HG03039 (cell line): ENCODE measurements around the gene DDIT3.

ENCODE experiments used
- ATAC-seq: cut with Tn5 transposase; IDR thresholded peaks from one replicate; pipeline ENCODE4 v1.9.1; 2021; ENCODE audit warnings: mild to moderate bottlenecking, moderate library complexity; ENCODE audit not compliant: unreplicated experiment

DDIT3 gene

GRCh38 chr12:57487597-57488401 lies 32.5 kb downstream of the DDIT3 start, which contains the start of gene MARS1:
Gene MARS1 (plus strand): TSS chr12:57488068. CDS start chr12:57488091, 23 bp downstream.
- peak; percentile 95 for ATAC-seq

- ATAC-seq, result no peak
These were observed 33.2 kb downstream of the DDIT3 start for GRCh38 chr12:57487055-57487596.

- ATAC-seq, result no peak
These were observed 34.6 kb downstream of the DDIT3 start for GRCh38 chr12:57485695-57486094.

- no peak for ATAC-seq
These were observed 36.8 kb downstream of the DDIT3 start for GRCh38 chr12:57483466-57483865.

GRCh38 chr12:57481671-57482070 lies 38.6 kb downstream of the DDIT3 start:
- no peak for ATAC-seq

GRCh38 chr12:57479376-57480115 lies 40.8 kb downstream of the DDIT3 start, which contains the start of gene ARHGAP9:
Gene ARHGAP9 (minus strand): TSS chr12:57479866. CDS start chr12:57479406, 460 bp downstream.
- no peak for ATAC-seq

- ATAC-seq, result no peak
These were observed 41.3 kb downstream of the DDIT3 start for GRCh38 chr12:57479043-57479375.

- no peak for ATAC-seq
These were observed 42.3 kb downstream of the DDIT3 start for GRCh38 chr12:57477710-57478681.

- no peak for ATAC-seq
These were observed 43.2 kb downstream of the DDIT3 start for GRCh38 chr12:57476993-57477709.

GRCh38 chr12:57476162-57476992 lies 43.9 kb downstream of the DDIT3 start:
- no peak for ATAC-seq

GRCh38 chr12:57475271-57476161 lies 44.8 kb downstream of the DDIT3 start:
- ATAC-seq, result no peak

GRCh38 chr12:57474862-57475261 lies 45.5 kb downstream of the DDIT3 start:
- no peak for ATAC-seq

GRCh38 chr12:57474430-57474829 lies 45.9 kb downstream of the DDIT3 start:
- ATAC-seq, result no peak

GRCh38 chr12:57473886-57474285 lies 46.4 kb downstream of the DDIT3 start:
- ATAC-seq, result no peak

GRCh38 chr12:57473392-57473791 lies 46.9 kb downstream of the DDIT3 start:
- ATAC-seq, result no peak

- ATAC-seq, result no peak
These were observed 47.9 kb downstream of the DDIT3 start for GRCh38 chr12:57472391-57472790.

GRCh38 chr12:57471661-57472060 lies 48.7 kb downstream of the DDIT3 start:
- no peak for ATAC-seq
